ENCODE results near the gene WBP1. TPM values are rescaled to one million over a fixed set of nuclear protein-coding genes. Genes with fewer than 3 reads are reported as not detected.

WBP1 gene
- total RNA-seq, 1 experiment from 2014 or later: 67.6 TPM

GRCh38 chr2:74510272-74510671 is 52.0 kb downstream of the WBP1 start:
- DNase-seq (ENCODE audit: low read depth, low spot score): no peak
- intact Hi-C loops (cut with micrococcal nuclease; ENCODE audit: unreplicated experiment): no loop called here
- no peaks in the 10 kb centered on the region for H3K27me3 ChIP-seq (ENCODE audit: control insufficient read depth, insufficient read depth, low read length)
- no peak overlapping the region for H3K27ac ChIP-seq (ENCODE audit: low read length)
- H3K4me3 ChIP-seq (ENCODE audit: low read depth in 2 of 2, low read length in 2 of 2): no peak overlapping the region
- no peak for ATAC-seq
- in situ Hi-C loops (cut with HindIII; ENCODE audit: low pct_unique_long_range_greater_than_20kb, low sequenced_read_pairs): no loop called here
- H3K36me3 ChIP-seq (ENCODE audit: control insufficient read depth, insufficient read depth, low read length): peaks cover 4% of the 10 kb centered on the region; the same call in 1 of the 2 replicates
- CTCF ChIA-PET: interaction anchor here (0.6 kb wide), 1 partner anchor 67 kb away, joined by 4 read pairs; no protein-coding TSS in a partner anchor
- POLR2A ChIA-PET: interaction anchor here (0.6 to 0.7 kb wide), 3 partner anchors 8 to 27 kb away, joined by 3 to 6 read pairs (median 3); partner anchors contain the start of genes CCDC142 and TTC31
- no peak for TF ChIP-seq CTCF (IDR thresholded peaks at IDR 0.05)
- TF ChIP-seq POLR2AphosphoS5 (IDR thresholded peaks at IDR 0.05; ENCODE audit: low read depth, low read length): no peak
- TF ChIP-seq REST (IDR thresholded peaks at IDR 0.05; ENCODE audit: insufficient read depth in 1 of 2, low read depth in 2 of 2, low read length in 1 of 2): no peak
- TF ChIP-seq SIN3A (IDR thresholded peaks at IDR 0.05; ENCODE audit: borderline replicate concordance, insufficient read depth, low read depth, low read length): no peak
- TF ChIP-seq TCF7L2 (IDR thresholded peaks at IDR 0.05; ENCODE audit: low read depth, low read length): no peak
- no peaks in the 10 kb centered on the region for H3K9me3 ChIP-seq (ENCODE audit: control insufficient read depth, insufficient read depth, low read depth, low read length)
- BruUV-seq (replicated peaks): no TSS peak
- peaks cover 11% of the 10 kb centered on the region for H3K4me1 ChIP-seq (ENCODE audit: control insufficient read depth, insufficient read depth, low read length)

Other genes starting within 250 kb of the WBP1 start
- gene SLC4A5, start 115.0 kb upstream of the WBP1 start, total RNA-seq (2021; ENCODE audit: unreplicated experiment): 1.2 TPM
- 190 TPM for gene DCTN1, start 78.1 kb upstream of the WBP1 start, total RNA-seq (2021; ENCODE audit: unreplicated experiment)
- 3.9 TPM for gene C2orf81, start 36.8 kb upstream of the WBP1 start, total RNA-seq (2021; ENCODE audit: unreplicated experiment)
- gene WDR54, start 36.7 kb upstream of the WBP1 start, total RNA-seq (2021; ENCODE audit: unreplicated experiment): 27.7 TPM
- 83.1 TPM for gene RTKN, start 16.5 kb upstream of the WBP1 start, total RNA-seq (2021; ENCODE audit: unreplicated experiment)
- gene INO80B, start 3.4 kb upstream of the WBP1 start, total RNA-seq (2021; ENCODE audit: unreplicated experiment): 26.5 TPM
- 79.5 TPM for gene MOGS, start 6.9 kb downstream of the WBP1 start, total RNA-seq (2021; ENCODE audit: unreplicated experiment)
- gene MRPL53, start 14.2 kb downstream of the WBP1 start, total RNA-seq (2021; ENCODE audit: unreplicated experiment): 98.1 TPM
- 24.2 TPM for gene CCDC142, start 24.6 kb downstream of the WBP1 start, total RNA-seq (2021; ENCODE audit: unreplicated experiment)
- gene TTC31, start 24.6 kb downstream of the WBP1 start, total RNA-seq (2021; ENCODE audit: unreplicated experiment): 38.7 TPM
- gene LBX2, start 41.2 kb downstream of the WBP1 start, total RNA-seq (2021; ENCODE audit: unreplicated experiment): 9.6 TPM
- 36.8 TPM for gene PCGF1, start 49.3 kb downstream of the WBP1 start, total RNA-seq (2021; ENCODE audit: unreplicated experiment)
- not detected for gene TLX2, start 56.0 kb downstream of the WBP1 start, total RNA-seq (2021; ENCODE audit: unreplicated experiment)
- 0.41 TPM for gene DQX1, start 67.8 kb downstream of the WBP1 start, total RNA-seq (2021; ENCODE audit: unreplicated experiment)
- gene AUP1, start 71.3 kb downstream of the WBP1 start, total RNA-seq (2021; ENCODE audit: unreplicated experiment): 142 TPM
- gene HTRA2, start 71.5 kb downstream of the WBP1 start, total RNA-seq (2021; ENCODE audit: unreplicated experiment): 21.2 TPM
- gene LOXL3, start 95.5 kb downstream of the WBP1 start, total RNA-seq (2021; ENCODE audit: unreplicated experiment): 1.0 TPM
- gene DOK1, start 96.3 kb downstream of the WBP1 start, total RNA-seq (2021; ENCODE audit: unreplicated experiment): 6.2 TPM
- not detected for gene M1AP, start 189.9 kb downstream of the WBP1 start, total RNA-seq (2021; ENCODE audit: unreplicated experiment)
- 13.3 TPM for gene SEMA4F, start 195.8 kb downstream of the WBP1 start, total RNA-seq (2021; ENCODE audit: unreplicated experiment)